IMR-90 (cell line): Measurements from ENCODE around the gene ACOXL. TPM values are rescaled to one million over a fixed set of nuclear protein-coding genes. Genes with fewer than 3 reads are reported as not detected.

Source experiments
- ATAC-seq: fragments of 200-7000 bp; cut with Tn5 transposase; 2 replicates; pipeline ENCODE4 v1.9.1; 2020; ENCODE audit warnings: low read depth, mild to moderate bottlenecking, moderate library complexity
- BruUV-seq: library from RNA; stranded (reverse); fragments of 400-500 nt; replicated peaks from 2 replicates; lab custom pipeline; 2021; lab: Mats Ljungman, UMichigan
- CTCF ChIA-PET: fragments of 300-600 bp; formaldehyde crosslinking; extraction: SDS; loops from one replicate; lab custom pipeline; 2021; ENCODE audit warnings: antibody characterized with exemption; lab: Yijun Ruan, JAX
- POLR2A ChIA-PET: fragments of 300-600 bp; sonication (Branson Sonifier 250); formaldehyde crosslinking; loops from one replicate; lab custom pipeline; 2022; ENCODE audit warnings: antibody characterized with exemption; ENCODE audit not compliant: unreplicated experiment; lab: Charles Lee
- DNase-seq: peaks from one replicate; pipeline ENCODE4 v3.0.0; 2013
- H2AFZ ChIP-seq: replicated peaks from 2 replicates; pipeline ENCODE3; 2013; ENCODE audit warnings: low read length, mild to moderate bottlenecking; ENCODE audit not compliant: poor library complexity
- H2AK5ac ChIP-seq: 2 replicates; pipeline ENCODE4 v1.6.1; 2013; ENCODE audit warnings: low read depth, low read length, inconsistent platforms
- H2AK9ac ChIP-seq: replicated peaks from 2 replicates; pipeline ENCODE3; 2013; ENCODE audit warnings: mild to moderate bottlenecking, low read depth, low read length, moderate library complexity; ENCODE audit not compliant: poor library complexity
- H2BK120ac ChIP-seq: 2 replicates; pipeline ENCODE4 v1.6.1; 2013; ENCODE audit warnings: low read depth, low read length, inconsistent platforms
- H2BK15ac ChIP-seq: 3 replicates; pipeline ENCODE4 v1.6.1; 2013; ENCODE audit warnings: low read depth, low read length, inconsistent platforms
- H2BK20ac ChIP-seq: 2 replicates; pipeline ENCODE4 v1.6.1; 2013; ENCODE audit warnings: low read depth, mild to moderate bottlenecking, inconsistent platforms, low read length, moderate library complexity
- H2BK5ac ChIP-seq: 2 replicates; pipeline ENCODE4 v1.6.1; 2013; ENCODE audit warnings: mild to moderate bottlenecking, low read depth, low read length, inconsistent platforms; ENCODE audit not compliant: poor library complexity, severe bottlenecking
- H3K14ac ChIP-seq: replicated peaks from 2 replicates; pipeline ENCODE4 v1.6.1; 2013; ENCODE audit warnings: low read depth, low read length, inconsistent platforms
- H3K18ac ChIP-seq: 2 replicates; pipeline ENCODE4 v1.6.1; 2013; ENCODE audit warnings: low read depth, low read length, control low read depth
- H3K23ac ChIP-seq: 2 replicates; pipeline ENCODE4 v1.6.1; 2013; ENCODE audit warnings: low read depth, low read length, inconsistent platforms
- H3K27ac ChIP-seq: 2 replicates; pipeline ENCODE4 v1.5.1; 2013; ENCODE audit warnings: mild to moderate bottlenecking, control low read depth, low read length; ENCODE audit not compliant: insufficient read depth
- H3K27me3 ChIP-seq: 2 replicates; pipeline ENCODE4 v1.6.1; 2013; ENCODE audit warnings: low read length; ENCODE audit not compliant: control insufficient read depth, insufficient read depth
- H3K36me3 ChIP-seq: 2 replicates; pipeline ENCODE4 v1.6.1; 2013; ENCODE audit warnings: low read length, mixed read lengths; ENCODE audit not compliant: control insufficient read depth, insufficient read depth
- H3K4ac ChIP-seq: 2 replicates; pipeline ENCODE4 v1.6.1; 2013; ENCODE audit warnings: low read depth, low read length, inconsistent platforms
- H3K4me1 ChIP-seq: 2 replicates; pipeline ENCODE4 v1.6.1; 2013; ENCODE audit warnings: low read length, mixed read lengths; ENCODE audit not compliant: control insufficient read depth, insufficient read depth
- H3K4me2 ChIP-seq: 2 replicates; pipeline ENCODE4 v1.6.1; 2013; ENCODE audit warnings: low read depth, mild to moderate bottlenecking, control low read depth, low read length, moderate library complexity
- H3K4me3 ChIP-seq: 2 replicates; pipeline ENCODE4 v1.5.1; 2013; ENCODE audit warnings: low read depth, mild to moderate bottlenecking, control low read depth, low read length, moderate library complexity; ENCODE audit not compliant: insufficient read depth
- H3K56ac ChIP-seq: 2 replicates; pipeline ENCODE4 v1.6.1; 2013; ENCODE audit warnings: low read length, inconsistent platforms; ENCODE audit not compliant: insufficient read depth; ENCODE audit errors: extremely low read depth
- H3K79me1 ChIP-seq, 2 experiments: 2 replicates each; pipeline ENCODE4 v1.6.1; 2013; ENCODE audit warnings: low read length in 2 of 2, inconsistent platforms in 1 of 2, low read depth in 1 of 2
- H3K9ac ChIP-seq: 2 replicates; pipeline ENCODE4 v1.6.1; 2013; ENCODE audit warnings: low read depth, low read length, control low read depth
- H3K9me1 ChIP-seq: 2 replicates; pipeline ENCODE4 v1.6.1; 2013; ENCODE audit warnings: low read length, inconsistent platforms; ENCODE audit not compliant: insufficient read depth
- H3K9me3 ChIP-seq: 2 replicates; pipeline ENCODE4 v1.6.1; 2013; ENCODE audit warnings: low read length; ENCODE audit not compliant: control insufficient read depth, insufficient read depth
- H4K20me1 ChIP-seq: 2 replicates; pipeline ENCODE4 v1.6.1; 2013; ENCODE audit warnings: low read length, inconsistent platforms; ENCODE audit not compliant: insufficient read depth
- H4K5ac ChIP-seq: 2 replicates; pipeline ENCODE4 v1.6.1; 2013; ENCODE audit warnings: mild to moderate bottlenecking, low read depth, low read length, control low read depth
- H4K8ac ChIP-seq, 2 experiments: 2 replicates each; pipeline ENCODE4 v1.6.1; 2013; ENCODE audit warnings: low read depth in 2 of 2, low read length in 2 of 2, control low read depth in 1 of 2, inconsistent platforms in 1 of 2
- H4K91ac ChIP-seq: 2 replicates; pipeline ENCODE4 v1.6.1; 2013; ENCODE audit warnings: low read depth, low read length, inconsistent platforms; ENCODE audit not compliant: insufficient read depth
- BHLHE40 ChIP-seq: fragments of 150-350 bp; IDR thresholded peaks from 2 replicates; pipeline ENCODE4 v1.6.1; 2016; ENCODE audit warnings: mild to moderate bottlenecking, low read depth, low read length
- CEBPB ChIP-seq: IDR thresholded peaks from 2 replicates; pipeline ENCODE4 v1.6.1; 2012; ENCODE audit warnings: low read depth, low read length, improper control_type of control experiment
- CHD1 ChIP-seq: IDR thresholded peaks from 2 replicates; pipeline ENCODE4 v1.6.1; 2012; ENCODE audit warnings: low read depth, low read length, improper control_type of control experiment
- CTCF ChIP-seq: conservative IDR thresholded peaks from 2 replicates; pipeline ENCODE4 v1.5.1; 2012; ENCODE audit warnings: mild to moderate bottlenecking, low read depth, low read length, improper control_type of control experiment
- ELK1 ChIP-seq: fragments of 150-350 bp; IDR thresholded peaks from 2 replicates; pipeline ENCODE4 v1.6.1; 2016; ENCODE audit warnings: low read depth, mild to moderate bottlenecking, low read length, moderate library complexity, borderline replicate concordance
- FOS ChIP-seq: fragments of 150-350 bp; IDR thresholded peaks from 2 replicates; pipeline ENCODE4 v1.6.1; 2016; ENCODE audit warnings: low read depth, low read length
- MAFK ChIP-seq: IDR thresholded peaks from 2 replicates; pipeline ENCODE4 v1.6.1; 2012; ENCODE audit warnings: low read depth, low read length, improper control_type of control experiment
- MAZ ChIP-seq: IDR thresholded peaks from 2 replicates; pipeline ENCODE4 v1.6.1; 2012; ENCODE audit warnings: low read depth, mild to moderate bottlenecking, low read length, improper control_type of control experiment, moderate library complexity, borderline replicate concordance
- MXI1 ChIP-seq: IDR thresholded peaks from 2 replicates; pipeline ENCODE4 v1.6.1; 2012; ENCODE audit warnings: low read depth, mild to moderate bottlenecking, low read length, moderate library complexity, borderline replicate concordance
- NFE2L2 ChIP-seq: fragments of 150-350 bp; IDR thresholded peaks from 2 replicates; pipeline ENCODE4 v1.6.1; 2016; ENCODE audit warnings: low read depth, mild to moderate bottlenecking, low read length
- POLR2A ChIP-seq: IDR thresholded peaks from 2 replicates; pipeline ENCODE4 v1.6.1; 2012; ENCODE audit warnings: mild to moderate bottlenecking, low read depth, low read length
- RAD21 ChIP-seq: IDR thresholded peaks from 2 replicates; pipeline ENCODE4 v1.6.1; 2012; ENCODE audit warnings: low read length, improper control_type of control experiment
- RCOR1 ChIP-seq: IDR thresholded peaks from 2 replicates; pipeline ENCODE4 v1.6.1; 2012; ENCODE audit warnings: mild to moderate bottlenecking, low read length, improper control_type of control experiment; ENCODE audit not compliant: insufficient replicate concordance
- RFX5 ChIP-seq: IDR thresholded peaks from 2 replicates; pipeline ENCODE4 v1.8.0; 2012; ENCODE audit warnings: low read depth, mild to moderate bottlenecking, low read length, moderate library complexity
- SMC3 ChIP-seq: fragments of 150-350 bp; IDR thresholded peaks from 2 replicates; pipeline ENCODE4 v1.6.1; 2016; ENCODE audit warnings: low read depth, mild to moderate bottlenecking, antibody characterized with exemption, low read length, moderate library complexity
- USF2 ChIP-seq: fragments of 150-350 bp; IDR thresholded peaks from 2 replicates; pipeline ENCODE4 v1.6.1; 2017; ENCODE audit warnings: mild to moderate bottlenecking, antibody characterized with exemption, low read length, low read depth
- WGBS, 2 experiments: methylation state at CpG; one replicate each; pipeline versions ENCODE4 v1.1.5 to v1.1.7; 2013; ENCODE audit warnings: missing lambda C conversion rate in 2 of 2; ENCODE audit not compliant: insufficient read length in 1 of 2; ENCODE audit errors: extremely low coverage in 2 of 2; 5-methylcytosine and 5-hydroxymethylcytosine counted together
- dilution Hi-C: fragments of 300-500 bp; cut with HindIII; formaldehyde crosslinking; loops from one replicate; pipeline ENCODE4 v1.14.3; 2018; ENCODE audit warnings: low sequenced_read_pairs; ENCODE audit not compliant: unreplicated experiment
- in situ Hi-C: fragments of 300-500 bp; cut with MboI; formaldehyde crosslinking; loops from 3 replicates; pipeline ENCODE4 v1.14.3; 2019; ENCODE audit warnings: low sequenced_read_pairs, inconsistent platforms, mixed read lengths
- intact Hi-C: fragments of 100-400 bp; cut with micrococcal nuclease; formaldehyde crosslinking; loops from 2 replicates; pipeline ENCODE4 v1.10.0; 2022
- polyA plus RNA-seq, 3 experiments: library from polyadenylated mRNA; depleted of rRNA; stranded (reverse); fragments of >200 nt; gene quantifications; 2 replicates each; pipeline ENCODE4 v1.2.3, GENCODE V29; 2012; ENCODE audit warnings: low replicate concordance in 1 of 3
- total RNA-seq: library from RNA; depleted of rRNA; stranded (reverse); fragments of >200 nt; gene quantifications from 2 replicates; pipeline ENCODE4 v1.2.3, GENCODE V29; 2012

ACOXL gene
- total and polyA plus RNA-seq, 2 of the 4 experiments (the other 2 are of a cell fraction), result not detected

- Histone ChIP-seq H3K4me3 (no peak overlapping the region), H3K14ac (no peak overlapping the region), H3K36me3 (no peaks in the 10 kb centered on the region), H3K79me1 (no peaks in the 10 kb centered on the region), H4K5ac (no peak overlapping the region), H3K56ac (no peak overlapping the region), H2BK20ac (no peak overlapping the region), H4K20me1 (no peaks in the 10 kb centered on the region), H3K27me3 (peaks cover 15% of the 10 kb centered on the region), H2BK5ac (no peak overlapping the region), H3K9ac (no peak overlapping the region), H3K9me3 (no peaks in the 10 kb centered on the region), H3K23ac (no peak overlapping the region), H3K18ac (no peak overlapping the region), H3K9me1 (no peaks in the 10 kb centered on the region), H4K8ac (no peak overlapping the region), H3K4ac (no peak overlapping the region), H2AFZ (no peak overlapping the region), H4K91ac (no peak overlapping the region), H2AK5ac (no peak overlapping the region), H3K4me2 (no peak overlapping the region), H2BK15ac (no peak overlapping the region), H3K27ac (no peak overlapping the region), H2AK9ac (no peak overlapping the region), H2BK120ac (no peak overlapping the region), H3K4me1 (no peaks in the 10 kb centered on the region)
- TF ChIP-seq CEBPB (no peak), BHLHE40 (no peak), FOS (no peak), SMC3 (no peak), USF2 (no peak), RAD21 (no peak), CHD1 (no peak), CTCF (no peak), MAZ (no peak), ELK1 (no peak), NFE2L2 (no peak), RFX5 (no peak), MAFK (no peak), POLR2A (no peak), RCOR1 (no peak), MXI1 (no peak)
- BruUV-seq, result no TSS peak
- whole genome bisulfite sequencing, 2 experiments, result no CpG with 5 or more reads among the region's 3 CpGs
- DNase-seq (no peak), ATAC-seq (no peak)
- ChIA-PET POLR2A (no interaction called here), CTCF (no interaction called here)
- in situ Hi-C loops (no loop called here), intact Hi-C loops (no loop called here), dilution Hi-C loops (no loop called here)
These were observed 172.8 kb downstream of the ACOXL start for GRCh38 chr2:110905217-110905616.
